ENCODE data around the gene ZNF683.

The ZNF683 gene

GRCh38 chr1:26405281-26405915 lies 32.8 kb upstream of the ZNF683 start:
- Histone ChIP-seq H2AFZ (ENCODE audit: low read depth, low read length, severe bottlenecking) (no peak overlapping the region), H3K36me3 (ENCODE audit: low read length) (no peaks in the 10 kb centered on the region), H3K4me3 (ENCODE audit: insufficient read depth, low read length, poor library complexity, severe bottlenecking) (no peak overlapping the region), H3K9me3 (ENCODE audit: insufficient read depth, low read length) (no peaks in the 10 kb centered on the region), H3K9ac (ENCODE audit: low read length) (no peak overlapping the region), H3K27ac (ENCODE audit: low read depth, low read length) (no peak overlapping the region), H3K4me2 (ENCODE audit: low read depth, low read length, poor library complexity, severe bottlenecking) (no peak overlapping the region), H3F3A (ENCODE audit: insufficient read depth) (no peaks in the 10 kb centered on the region), H3K9me2 (replicated peaks; ENCODE audit: insufficient read depth, low read length) (no peaks in the 10 kb centered on the region), H4K20me1 (ENCODE audit: low read depth, low read length) (no peaks in the 10 kb centered on the region), H3K79me2 (ENCODE audit: insufficient read depth, low read length) (no peaks in the 10 kb centered on the region), H3K27me3 (ENCODE audit: low read length) (no peaks in the 10 kb centered on the region)
- TF ChIP-seq CTCF (IDR thresholded peaks at IDR 0.05; ENCODE audit: insufficient read depth, low read length, poor library complexity, severe bottlenecking) (no peak), EZH2phosphoT487 (conservative IDR thresholded peaks at IDR 0.05; ENCODE audit: low read length) (no peak)

- H3K36me3 ChIP-seq (ENCODE audit: low read length), result no peaks in the 10 kb centered on the region
- H3K4me3 ChIP-seq (ENCODE audit: insufficient read depth, low read length, poor library complexity, severe bottlenecking), result no peak overlapping the region
- H3K4me2 ChIP-seq (ENCODE audit: low read depth, low read length, poor library complexity, severe bottlenecking), result no peak overlapping the region
- no peaks in the 10 kb centered on the region for H3K9me2 ChIP-seq (replicated peaks; ENCODE audit: insufficient read depth, low read length)
- H3K27ac ChIP-seq (ENCODE audit: low read depth, low read length), result no peak overlapping the region
- no peaks in the 10 kb centered on the region for H3K79me2 ChIP-seq (ENCODE audit: insufficient read depth, low read length)
- H3K9ac ChIP-seq (ENCODE audit: low read length), result no peak overlapping the region
- TF ChIP-seq EZH2phosphoT487 (conservative IDR thresholded peaks at IDR 0.05; ENCODE audit: low read length), result no peak
- TF ChIP-seq CTCF (IDR thresholded peaks at IDR 0.05; ENCODE audit: insufficient read depth, low read length, poor library complexity, severe bottlenecking), result no peak
- H3K9me3 ChIP-seq (ENCODE audit: insufficient read depth, low read length), result no peaks in the 10 kb centered on the region
- no peaks in the 10 kb centered on the region for H3K27me3 ChIP-seq (ENCODE audit: low read length)
- no peaks in the 10 kb centered on the region for H3F3A ChIP-seq (ENCODE audit: insufficient read depth)
- no peak overlapping the region for H2AFZ ChIP-seq (ENCODE audit: low read depth, low read length, severe bottlenecking)
- no peaks in the 10 kb centered on the region for H4K20me1 ChIP-seq (ENCODE audit: low read depth, low read length)
Measured at GRCh38 chr1:26404641-26405040, 32.1 kb upstream of the ZNF683 start.

GRCh38 chr1:26403656-26404055 lies 31.1 kb upstream of the ZNF683 start:
- H3K9me3 ChIP-seq (ENCODE audit: insufficient read depth, low read length), result no peaks in the 10 kb centered on the region
- no peaks in the 10 kb centered on the region for H4K20me1 ChIP-seq (ENCODE audit: low read depth, low read length)
- H3K36me3 ChIP-seq (ENCODE audit: low read length), result no peaks in the 10 kb centered on the region
- H3K4me3 ChIP-seq (ENCODE audit: insufficient read depth, low read length, poor library complexity, severe bottlenecking), result no peak overlapping the region
- no peaks in the 10 kb centered on the region for H3K79me2 ChIP-seq (ENCODE audit: insufficient read depth, low read length)
- H3K27ac ChIP-seq (ENCODE audit: low read depth, low read length), result no peak overlapping the region
- TF ChIP-seq EZH2phosphoT487 (conservative IDR thresholded peaks at IDR 0.05; ENCODE audit: low read length), result no peak
- no peak for TF ChIP-seq CTCF (IDR thresholded peaks at IDR 0.05; ENCODE audit: insufficient read depth, low read length, poor library complexity, severe bottlenecking)
- no peaks in the 10 kb centered on the region for H3F3A ChIP-seq (ENCODE audit: insufficient read depth)
- no peak overlapping the region for H3K9ac ChIP-seq (ENCODE audit: low read length)
- H3K27me3 ChIP-seq (ENCODE audit: low read length), result no peaks in the 10 kb centered on the region
- H3K9me2 ChIP-seq (replicated peaks; ENCODE audit: insufficient read depth, low read length), result no peaks in the 10 kb centered on the region
- no peak overlapping the region for H2AFZ ChIP-seq (ENCODE audit: low read depth, low read length, severe bottlenecking)
- H3K4me2 ChIP-seq (ENCODE audit: low read depth, low read length, poor library complexity, severe bottlenecking), result no peak overlapping the region
